ENCODE measurements around the gene TMEM208.

- TF ChIP-seq YY1 (IDR thresholded peaks at IDR 0.05; ENCODE audit: low read depth) (no peak), USF2 (IDR thresholded peaks at IDR 0.05; ENCODE audit: borderline replicate concordance, low read depth, low read length) (no peak), SIN3A (IDR thresholded peaks at IDR 0.05; ENCODE audit: borderline replicate concordance, low read depth, low read length) (no peak), JUND (IDR thresholded peaks at IDR 0.05) (no peak), CTCF (IDR thresholded peaks at IDR 0.05) (no peak), EZH2phosphoT487 (IDR thresholded peaks at IDR 0.05; ENCODE audit: borderline replicate concordance, low read depth) (no peak), MXI1 (IDR thresholded peaks at IDR 0.05; ENCODE audit: low read depth, low read length) (no peak), MAX (IDR thresholded peaks at IDR 0.05; ENCODE audit: low read depth) (no peak), USF1 (IDR thresholded peaks at IDR 0.05; ENCODE audit: borderline replicate concordance, low read depth) (no peak), ZBTB33 (IDR thresholded peaks at IDR 0.05; ENCODE audit: borderline replicate concordance, low read depth) (no peak), POLR2AphosphoS5 (IDR thresholded peaks at IDR 0.05; ENCODE audit: low read depth, low read length) (no peak), TCF12 (IDR thresholded peaks at IDR 0.05) (no peak), FOSL2 (IDR thresholded peaks at IDR 0.05; ENCODE audit: borderline replicate concordance, low read depth) (no peak), REST (IDR thresholded peaks at IDR 0.05; ENCODE audit: low read depth, low read length) (no peak)
These were observed 29.2 kb upstream of the TMEM208 start for GRCh38 chr16:67197704-67198103.

Measured in SK-N-SH (cell line).